Measurements from ENCODE around the gene ATP5ME. TPM values are rescaled to one million over a fixed set of nuclear protein-coding genes. Genes with fewer than 3 reads are reported as not detected.

Gene ATP5ME
- total RNA-seq, 1 donor: 47.7 TPM

GRCh38 chr4:624705-625590 is 49.1 kb downstream of the ATP5ME start, which contains the start of gene PDE6B:
PDE6B (plus strand) TSS chr4:625573; CDS start chr4:625627, 54 bp downstream.
- DNase-seq (ENCODE audit: low read depth in 2 of 3, low spot score in 2 of 3): no peak

GRCh38 chr4:623914-624566 is 50.0 kb downstream of the ATP5ME start:
- DNase-seq (ENCODE audit: low read depth in 2 of 3, low spot score in 2 of 3): no peak

- DNase-seq (ENCODE audit: low read depth in 2 of 3, low spot score in 2 of 3): no peak
Observed at GRCh38 chr4:622996-623913, 50.8 kb downstream of the ATP5ME start.

Other genes with a start within 250 kb of the ATP5ME start
- 14.8 TPM for gene ZNF721, start 175.1 kb downstream of the ATP5ME start, total RNA-seq
- gene PIGG, start 175.1 kb downstream of the ATP5ME start, total RNA-seq: 37.7 TPM
- not detected for gene TMEM271, start 98.0 kb downstream of the ATP5ME start, total RNA-seq
- gene PDE6B, start 48.7 kb downstream of the ATP5ME start, total RNA-seq: 36.4 TPM
- 13.2 TPM for gene MYL5, start 266 bp upstream of the ATP5ME start, total RNA-seq
- gene SLC49A3, start 14.9 kb upstream of the ATP5ME start, total RNA-seq: 5.9 TPM
- gene PCGF3, start 31.6 kb upstream of the ATP5ME start, total RNA-seq: 51.2 TPM
- gene CPLX1, start 151.9 kb upstream of the ATP5ME start, total RNA-seq: not detected